ENCODE measurements around the gene RNASE9.

- no peak for TF ChIP-seq CTCF (IDR thresholded peaks at IDR 0.05; ENCODE audit: low read length)
- TF ChIP-seq EZH2 (IDR thresholded peaks at IDR 0.05; ENCODE audit: borderline replicate concordance, low read length), result no peak
Measured at GRCh38 chr14:20556500-20557211, 4.2 kb downstream of the RNASE9 start.
